Omental fat pad (tissue), 4 donors: ENCODE measurements around the gene HSD11B2. TPM values are rescaled to one million over a fixed set of nuclear protein-coding genes. Genes with fewer than 3 reads are reported as not detected.

Source experiments
- ATAC-seq: fragments of 150-250 bp; one replicate; pipeline ENCODE4 v1.9.1; 2016; ENCODE audit warnings: mild to moderate bottlenecking, moderate library complexity; ENCODE audit not compliant: low FRiP score
- DNase-seq: peaks from one replicate; pipeline ENCODE4 v3.0.0-alpha.2; 2019; ENCODE audit warnings: low spot score
- total RNA-seq, 4 donors: library from RNA; depleted of rRNA; stranded (reverse); fragments of >200 nt; gene quantifications; one replicate each; pipeline ENCODE4 v1.1.0, GENCODE V29; 2016
- TF ChIP-seq, protein P1 (sequence below), 3 donors: fragments of 450-650 bp; IDR thresholded peaks; one replicate each; pipeline ENCODE4 v1.5.1; 2016 to 2017; ENCODE audit warnings: antibody characterized with exemption in 3 of 3, mild to moderate bottlenecking in 3 of 3, moderate library complexity in 2 of 3

The HSD11B2 gene
- total RNA-seq, 4 donors from 2014 or later, result 1.7 to 2.7 (median 2.0) TPM; not detected in 1

DNA sequence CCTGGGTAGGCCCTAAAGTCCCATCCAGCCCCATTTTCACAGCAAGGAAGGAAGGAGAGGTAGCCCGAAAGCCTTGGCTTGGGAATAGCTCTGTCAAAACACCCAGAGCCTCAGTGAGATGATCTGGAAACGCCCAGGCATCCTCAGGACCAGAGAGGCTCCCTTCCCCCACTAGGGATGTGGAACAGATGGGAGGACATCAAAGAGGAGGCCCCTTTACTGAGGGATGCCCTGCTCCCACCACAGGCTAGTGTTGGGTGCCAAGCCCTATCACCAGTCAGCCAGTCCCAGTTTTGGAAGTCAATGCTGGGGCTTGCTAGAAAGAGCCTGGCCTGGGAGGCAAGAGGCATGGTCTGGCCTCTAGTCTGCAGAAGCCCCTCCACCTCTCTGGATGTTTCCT lies 42.3 kb upstream of the HSD11B2 start:
- no peak for ATAC-seq
- TF ChIP-seq, protein P1, sequence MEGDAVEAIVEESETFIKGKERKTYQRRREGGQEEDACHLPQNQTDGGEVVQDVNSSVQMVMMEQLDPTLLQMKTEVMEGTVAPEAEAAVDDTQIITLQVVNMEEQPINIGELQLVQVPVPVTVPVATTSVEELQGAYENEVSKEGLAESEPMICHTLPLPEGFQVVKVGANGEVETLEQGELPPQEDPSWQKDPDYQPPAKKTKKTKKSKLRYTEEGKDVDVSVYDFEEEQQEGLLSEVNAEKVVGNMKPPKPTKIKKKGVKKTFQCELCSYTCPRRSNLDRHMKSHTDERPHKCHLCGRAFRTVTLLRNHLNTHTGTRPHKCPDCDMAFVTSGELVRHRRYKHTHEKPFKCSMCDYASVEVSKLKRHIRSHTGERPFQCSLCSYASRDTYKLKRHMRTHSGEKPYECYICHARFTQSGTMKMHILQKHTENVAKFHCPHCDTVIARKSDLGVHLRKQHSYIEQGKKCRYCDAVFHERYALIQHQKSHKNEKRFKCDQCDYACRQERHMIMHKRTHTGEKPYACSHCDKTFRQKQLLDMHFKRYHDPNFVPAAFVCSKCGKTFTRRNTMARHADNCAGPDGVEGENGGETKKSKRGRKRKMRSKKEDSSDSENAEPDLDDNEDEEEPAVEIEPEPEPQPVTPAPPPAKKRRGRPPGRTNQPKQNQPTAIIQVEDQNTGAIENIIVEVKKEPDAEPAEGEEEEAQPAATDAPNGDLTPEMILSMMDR (IDR thresholded peaks at IDR 0.05), result no peak

DNA sequence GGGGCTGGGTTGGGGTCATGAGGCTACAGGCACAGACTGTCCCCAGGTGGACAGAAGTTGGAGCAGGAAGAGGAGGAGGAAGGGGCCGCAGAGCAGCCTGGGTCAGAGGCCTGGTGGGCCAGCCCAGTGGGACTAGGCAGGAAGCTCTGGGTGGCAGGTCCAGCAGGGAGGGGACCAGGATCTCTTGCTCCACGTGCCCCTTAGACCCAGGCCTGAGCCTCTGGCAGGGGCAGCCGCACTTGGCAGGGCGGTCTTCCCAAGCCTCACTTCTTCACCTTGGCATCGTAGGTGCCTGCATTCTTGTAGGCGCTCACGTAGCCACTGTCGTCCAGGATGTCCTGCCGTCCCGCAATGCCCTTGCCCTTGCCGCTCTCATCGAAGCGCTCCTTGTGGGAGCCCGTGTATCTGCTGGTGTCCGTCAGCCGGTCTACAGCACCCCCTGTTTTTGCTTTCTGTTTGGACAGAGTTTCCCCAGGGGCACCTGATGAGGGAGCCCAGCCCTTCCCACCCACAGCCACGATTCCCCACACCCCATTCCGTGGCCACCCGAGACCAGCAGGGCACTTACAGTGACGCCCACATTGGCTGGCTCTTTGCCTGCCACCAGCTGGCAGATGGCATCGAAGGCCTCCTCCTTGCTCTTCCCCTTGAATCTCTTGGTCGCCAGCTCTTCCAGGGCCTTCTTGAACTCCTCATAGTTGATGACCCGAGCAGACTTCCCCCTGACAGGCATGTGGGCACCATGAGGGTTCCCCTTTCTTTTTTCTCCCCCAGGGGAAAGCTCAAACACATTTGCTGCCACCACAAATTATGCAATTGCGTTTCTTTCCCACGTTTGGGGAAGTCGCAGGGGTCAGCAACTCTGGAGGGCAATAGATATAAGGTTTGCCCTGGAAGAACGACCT lies 40.8 kb upstream of the HSD11B2 start:
- TF ChIP-seq, protein P1 (IDR thresholded peaks at IDR 0.05), result no peak
- no peak for ATAC-seq
- no peak for DNase-seq

More for the DNA sequence above, 42.3 kb upstream of the HSD11B2 start:
- no peak for DNase-seq

DNA sequence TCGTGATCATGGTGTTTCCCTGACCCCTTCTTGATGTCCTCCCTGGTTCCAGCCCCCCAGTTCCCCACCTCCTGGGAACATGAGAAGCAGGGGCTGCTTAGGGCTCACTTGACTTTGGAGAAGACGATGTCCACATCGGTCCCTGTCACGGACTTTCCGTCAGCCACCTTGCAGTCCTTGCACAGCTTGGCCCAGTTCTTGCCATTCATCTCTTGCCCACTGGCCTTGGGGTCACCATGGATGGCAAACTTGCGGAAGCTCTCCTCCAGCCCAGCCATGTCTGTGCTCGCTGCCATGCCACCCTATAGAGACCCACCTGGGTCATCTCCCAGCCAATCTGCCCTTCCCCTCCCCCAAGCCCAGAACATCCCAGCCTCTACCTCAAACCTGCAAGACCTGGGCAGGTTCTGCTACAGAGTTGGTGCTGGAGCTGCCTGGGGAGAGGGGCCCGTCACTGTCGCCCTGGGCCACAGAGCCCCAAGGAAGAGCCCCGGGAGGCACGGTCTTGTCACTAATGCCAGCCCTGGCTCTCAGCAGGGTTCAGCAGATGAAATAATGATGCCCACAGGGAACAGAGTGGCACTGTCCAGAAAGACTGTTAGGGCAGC lies 40.0 kb upstream of the HSD11B2 start:
- TF ChIP-seq, protein P1 (IDR thresholded peaks at IDR 0.05), result no peak
- ATAC-seq (no peak), DNase-seq (no peak)

DNA sequence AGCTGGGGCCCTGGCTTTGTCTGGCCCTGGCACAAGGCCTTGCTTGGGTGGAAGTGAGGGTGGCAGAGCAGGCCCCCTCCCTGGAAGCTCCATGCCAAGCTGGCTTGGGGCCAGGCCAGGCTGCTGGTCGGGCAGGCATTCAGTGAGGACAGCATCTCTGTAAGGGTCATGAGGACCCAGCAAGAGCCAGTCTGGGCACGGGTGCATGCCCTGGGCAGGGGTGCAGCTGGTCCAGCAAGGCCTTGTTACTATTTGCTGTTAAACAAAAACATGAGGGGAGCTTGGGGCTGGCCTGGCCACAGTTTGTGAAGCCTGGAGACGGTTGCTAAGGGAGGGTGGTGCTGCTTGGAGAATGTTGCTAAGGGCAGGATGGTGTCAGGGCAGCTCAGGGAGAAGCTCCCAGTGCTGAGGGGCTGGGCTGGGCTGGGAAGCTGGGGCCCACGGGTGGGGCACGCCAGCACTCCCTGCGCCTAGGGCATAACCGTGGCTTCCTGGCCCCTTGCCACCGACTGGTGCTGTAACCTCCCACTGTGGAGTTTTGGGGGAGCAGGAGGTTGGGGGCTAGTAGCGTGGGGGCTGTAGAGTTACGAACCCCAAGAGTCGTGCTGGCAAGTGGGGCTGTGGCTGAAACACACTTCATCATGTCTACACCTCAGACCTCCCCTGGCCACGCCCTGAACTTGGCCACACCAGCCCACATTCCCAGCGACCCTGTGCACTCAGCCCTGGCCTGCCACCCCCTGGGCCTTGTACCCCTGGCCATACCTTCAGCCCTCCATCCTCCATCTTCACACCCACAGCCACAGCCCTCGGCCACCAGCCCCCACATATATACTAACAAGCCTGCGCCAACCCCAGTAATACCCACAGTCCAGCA lies 39.3 kb upstream of the HSD11B2 start:
- TF ChIP-seq, protein P1 (IDR thresholded peaks at IDR 0.05), result no peak
- DNase-seq (no peak), ATAC-seq (no peak)

DNA sequence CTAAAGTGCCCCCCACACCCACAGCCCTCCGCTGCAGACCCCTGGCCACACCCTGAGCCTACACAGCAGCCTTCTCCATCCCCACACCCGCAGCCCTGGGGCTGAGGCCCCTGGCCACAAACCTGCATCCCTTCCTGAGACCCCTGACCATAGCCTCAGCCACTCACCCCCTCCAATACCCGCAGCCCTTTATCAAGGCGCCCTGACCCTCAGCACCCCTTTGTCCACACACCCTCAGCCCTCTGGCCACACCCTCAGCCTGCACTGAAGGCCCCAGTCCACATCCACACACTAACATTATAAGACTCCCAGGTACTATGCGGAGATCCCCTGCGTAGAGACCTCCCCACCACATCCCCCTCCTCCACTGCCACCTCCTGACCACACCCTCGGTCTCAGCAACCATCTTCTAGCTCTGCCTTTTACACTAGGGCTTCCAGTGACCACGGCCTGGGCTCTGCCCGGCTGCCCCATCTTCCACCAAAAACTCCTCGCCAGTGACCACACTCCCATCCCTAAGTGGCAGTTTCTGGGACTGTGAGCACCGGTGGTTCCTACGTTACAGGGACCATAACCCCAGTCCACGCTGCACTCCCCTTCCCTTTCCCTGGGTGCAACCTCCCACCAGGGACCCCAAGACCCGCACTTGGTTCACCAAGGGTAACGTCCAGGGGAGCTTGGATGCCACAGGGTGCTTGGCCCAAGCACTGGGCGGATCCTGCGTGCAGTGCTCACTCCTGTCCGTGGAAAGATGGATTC lies 38.4 kb upstream of the HSD11B2 start:
- ATAC-seq (no peak), DNase-seq (no peak)
- TF ChIP-seq, protein P1 (IDR thresholded peaks at IDR 0.05), result no peak

DNA sequence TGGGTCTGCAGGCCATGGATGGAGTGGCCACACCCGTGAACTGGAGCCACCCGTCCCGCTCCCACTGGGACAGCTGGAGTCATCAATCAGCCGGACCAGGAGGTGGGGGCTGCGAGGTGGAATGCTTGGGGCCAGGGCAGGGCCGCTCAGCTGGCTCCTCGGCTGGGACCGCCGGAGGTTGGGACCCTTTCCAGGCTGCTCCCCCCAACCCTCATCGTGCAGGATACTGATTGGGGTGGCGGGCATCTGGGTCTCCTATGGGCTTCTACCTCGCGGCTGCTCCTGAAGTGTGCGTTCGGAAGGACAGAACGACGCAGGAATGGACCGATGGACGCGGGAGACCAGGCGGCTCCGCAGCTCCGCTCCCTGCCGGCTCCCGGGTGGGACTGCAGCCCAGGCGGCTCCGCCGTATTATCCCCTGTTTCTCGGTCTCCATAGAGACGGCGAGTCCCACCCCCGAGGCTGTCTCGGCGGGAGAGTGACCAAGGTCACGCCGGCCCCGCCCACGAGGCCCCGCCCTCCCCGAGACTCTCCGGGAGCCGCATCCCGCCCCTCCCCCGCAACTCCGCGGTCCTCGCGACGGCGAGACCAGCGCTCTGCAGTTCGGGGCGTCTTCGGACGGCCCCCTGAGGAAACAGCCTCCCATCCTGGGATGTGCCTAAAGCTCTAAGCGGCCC lies 37.7 kb upstream of the HSD11B2 start, which contains the start of gene TPPP3:
Gene TPPP3, minus strand, starts transcription at position 388 of the 677 bp plus-strand sequence. CDS start 2,387 bp downstream, outside the sequence.
- TF ChIP-seq, protein P1 (IDR thresholded peaks at IDR 0.05), result no peak
- DNase-seq (peak; percentile 68), ATAC-seq (peak; percentile 76)
